GM18505 (cell line): ENCODE data around the gene SERPINE1.
"Not testable (repeated sequence)": the region's sequence is repeated elsewhere in the genome, so short reads cannot be mapped to it uniquely, and the experiment has no call there.

Source experiments
- ATAC-seq: cut with Tn5 transposase; IDR thresholded peaks from one replicate; pipeline ENCODE4 v1.9.1; 2021; ENCODE audit not compliant: unreplicated experiment
- POLR2A ChIP-seq: IDR thresholded peaks from 4 replicates; pipeline ENCODE4 v1.6.1; 2011; ENCODE audit warnings: borderline replicate concordance; ENCODE audit not compliant: insufficient read depth, insufficient read length; ENCODE audit errors: extremely low read depth

SERPINE1 gene

DNA sequence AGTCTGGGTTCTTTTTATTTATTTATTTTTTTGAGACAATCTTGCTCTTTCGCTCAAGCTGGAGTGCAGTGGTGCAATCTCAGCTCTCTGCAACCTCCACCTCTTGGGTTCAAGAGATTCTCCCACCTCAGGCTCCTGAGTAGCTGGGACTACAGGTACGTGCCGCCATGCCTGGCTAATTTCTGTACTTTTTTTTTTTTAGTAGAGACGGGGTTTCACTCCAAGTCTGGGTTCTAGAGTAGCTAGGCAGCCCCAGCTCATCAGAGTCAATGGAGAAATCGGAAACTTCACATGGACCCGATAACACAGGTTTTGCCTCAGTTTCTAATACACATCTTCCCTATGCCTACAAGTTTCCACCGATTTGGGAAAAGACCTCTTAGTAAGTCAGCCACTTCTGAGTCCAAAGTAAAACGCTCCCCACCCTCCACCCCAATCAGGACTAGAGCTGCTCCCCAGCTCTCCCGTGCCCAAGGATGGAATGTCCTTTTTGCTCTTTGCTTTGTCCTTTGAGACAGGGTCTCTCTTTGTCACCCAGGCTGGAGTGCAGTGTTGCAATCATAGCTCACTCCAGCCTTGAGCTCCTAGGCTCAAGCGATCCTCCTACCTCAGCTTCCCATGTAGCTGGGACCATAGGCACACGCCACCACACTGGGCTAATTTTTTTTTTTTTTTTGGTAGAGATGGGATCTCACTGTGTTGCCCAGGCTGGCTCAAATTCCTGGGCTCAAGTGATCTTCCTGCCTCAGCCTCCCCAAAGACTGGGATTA is 3.8 kb upstream of the SERPINE1 start:
- TF ChIP-seq POLR2A = no peak
- ATAC-seq = no peak

DNA sequence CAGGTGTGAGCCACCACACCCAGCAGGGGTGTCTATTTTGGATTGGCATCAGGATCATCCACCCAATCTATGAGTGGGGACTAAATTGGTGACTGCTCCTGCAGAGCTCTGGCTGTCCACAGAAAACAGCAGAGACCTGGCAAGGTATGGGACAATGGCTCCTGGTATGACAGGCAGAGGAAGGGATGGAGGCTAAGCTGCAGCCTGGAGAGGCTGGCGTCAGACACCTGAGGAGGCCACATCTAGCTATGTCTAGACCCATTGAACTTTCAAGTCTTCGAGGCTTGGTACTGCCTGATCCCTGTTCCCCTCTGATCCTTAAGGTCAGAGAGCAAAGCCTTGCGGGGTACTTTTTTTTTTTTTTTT is 3.2 kb upstream of the SERPINE1 start:
- TF ChIP-seq POLR2A = no peak
- no peak for ATAC-seq

DNA sequence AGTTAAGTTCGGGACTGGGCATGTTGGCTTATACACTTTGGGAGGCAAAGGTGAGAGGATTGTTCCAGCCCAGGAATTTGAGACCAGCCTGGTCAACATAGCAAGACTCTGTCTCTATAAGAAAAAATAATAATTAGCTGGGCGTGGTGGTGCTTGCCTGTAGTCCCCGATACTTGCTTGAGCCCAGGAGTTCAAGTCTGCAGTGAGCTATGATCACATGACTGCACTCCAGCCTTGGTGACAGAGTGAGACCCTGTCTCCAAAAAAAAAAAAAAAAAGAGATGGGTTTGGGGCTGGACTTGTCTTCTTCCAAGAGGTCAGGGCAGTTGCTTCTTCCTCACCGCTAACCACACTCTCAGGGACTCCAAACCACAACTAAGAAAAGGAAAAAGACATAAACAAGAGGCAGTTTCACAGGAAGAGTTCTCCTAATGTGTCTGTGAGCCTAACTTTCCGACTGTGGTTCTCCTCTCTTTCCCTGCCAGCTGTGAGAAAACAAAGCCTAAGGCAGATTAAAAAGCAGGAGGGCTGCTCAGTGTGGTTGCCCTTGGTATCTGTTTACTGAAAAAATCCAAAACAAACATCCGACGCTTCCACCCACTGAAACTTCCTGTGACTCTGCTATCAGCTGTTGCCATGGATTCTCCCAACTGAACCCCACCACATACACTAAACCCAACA is 2.4 kb upstream of the SERPINE1 start:
- ATAC-seq = no peak
- TF ChIP-seq POLR2A = no peak

DNA sequence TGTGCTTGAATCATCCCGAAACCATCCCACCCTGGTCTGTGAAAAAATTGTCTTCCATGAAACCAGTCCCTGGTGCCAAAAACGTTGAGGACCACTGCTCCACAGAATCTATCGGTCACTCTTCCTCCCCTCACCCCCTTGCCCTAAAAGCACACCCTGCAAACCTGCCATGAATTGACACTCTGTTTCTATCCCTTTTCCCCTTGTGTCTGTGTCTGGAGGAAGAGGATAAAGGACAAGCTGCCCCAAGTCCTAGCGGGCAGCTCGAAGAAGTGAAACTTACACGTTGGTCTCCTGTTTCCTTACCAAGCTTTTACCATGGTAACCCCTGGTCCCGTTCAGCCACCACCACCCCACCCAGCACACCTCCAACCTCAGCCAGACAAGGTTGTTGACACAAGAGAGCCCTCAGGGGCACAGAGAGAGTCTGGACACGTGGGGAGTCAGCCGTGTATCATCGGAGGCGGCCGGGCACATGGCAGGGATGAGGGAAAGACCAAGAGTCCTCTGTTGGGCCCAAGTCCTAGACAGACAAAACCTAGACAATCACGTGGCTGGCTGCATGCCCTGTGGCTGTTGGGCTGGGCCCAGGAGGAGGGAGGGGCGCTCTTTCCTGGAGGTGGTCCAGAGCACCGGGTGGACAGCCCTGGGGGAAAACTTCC is 784 bp upstream of the SERPINE1 start:
- peak; percentile 42 for ATAC-seq
- no peak for TF ChIP-seq POLR2A

DNA sequence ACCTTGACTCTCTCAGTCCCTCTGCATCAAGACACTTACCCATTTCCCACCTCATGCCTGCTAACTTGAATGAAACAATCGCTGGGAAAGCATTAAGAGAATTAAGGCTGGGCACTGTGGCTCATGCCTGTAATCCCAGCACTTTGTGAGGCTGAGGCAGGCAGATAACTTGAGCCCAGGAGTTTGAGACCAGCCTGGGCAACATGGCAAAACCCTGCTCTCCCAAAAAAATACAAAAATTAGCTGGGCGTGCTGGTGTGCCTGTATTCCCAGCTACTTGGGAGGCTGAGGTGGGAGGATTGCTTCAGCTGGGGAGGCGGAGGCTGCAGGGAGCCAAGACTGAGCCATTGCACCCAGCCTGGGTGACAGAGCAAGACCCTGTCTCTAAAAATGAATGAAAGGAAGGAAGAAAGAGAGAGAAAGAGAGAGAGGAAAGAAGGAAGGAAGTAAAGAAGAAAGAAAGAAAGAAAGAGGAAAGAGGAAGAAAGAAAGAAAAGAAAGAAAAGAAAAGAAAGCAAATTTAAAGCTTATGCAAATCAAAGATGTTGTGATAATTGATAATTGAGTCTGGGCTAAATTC is 646 bp downstream of the SERPINE1 start:
- no peak for ATAC-seq
- TF ChIP-seq POLR2A = no peak

DNA sequence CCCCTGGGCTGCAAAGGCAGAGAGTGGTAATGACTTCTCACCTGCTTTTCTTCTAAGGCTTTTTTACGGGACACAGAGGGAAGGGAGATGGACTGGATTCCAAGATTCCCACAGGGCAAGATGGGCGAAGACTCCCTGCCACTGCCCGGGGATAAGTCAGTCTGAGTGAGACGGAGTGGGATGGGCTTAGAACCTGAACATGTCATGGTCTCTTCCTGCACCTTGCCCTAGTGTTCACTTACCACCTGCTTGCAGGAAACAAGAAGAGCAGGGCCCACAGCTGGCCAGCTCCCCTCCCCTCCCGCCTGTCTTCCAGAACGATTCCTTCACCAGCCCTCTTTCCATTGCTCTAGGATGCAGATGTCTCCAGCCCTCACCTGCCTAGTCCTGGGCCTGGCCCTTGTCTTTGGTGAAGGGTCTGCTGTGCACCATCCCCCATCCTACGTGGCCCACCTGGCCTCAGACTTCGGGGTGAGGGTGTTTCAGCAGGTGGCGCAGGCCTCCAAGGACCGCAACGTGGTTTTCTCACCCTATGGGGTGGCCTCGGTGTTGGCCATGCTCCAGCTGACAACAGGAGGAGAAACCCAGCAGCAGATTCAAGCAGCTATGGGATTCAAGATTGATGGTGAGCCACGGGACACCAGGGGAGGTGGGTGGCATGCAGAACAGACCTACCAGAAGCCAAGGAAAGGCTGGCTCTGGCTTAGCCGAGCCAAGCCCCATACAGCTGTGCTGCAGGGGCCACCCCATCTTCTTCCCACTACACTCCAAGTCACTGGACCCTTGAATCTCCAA is 1.3 kb downstream of the SERPINE1 start:
- no peak for ATAC-seq
- no peak for TF ChIP-seq POLR2A

DNA sequence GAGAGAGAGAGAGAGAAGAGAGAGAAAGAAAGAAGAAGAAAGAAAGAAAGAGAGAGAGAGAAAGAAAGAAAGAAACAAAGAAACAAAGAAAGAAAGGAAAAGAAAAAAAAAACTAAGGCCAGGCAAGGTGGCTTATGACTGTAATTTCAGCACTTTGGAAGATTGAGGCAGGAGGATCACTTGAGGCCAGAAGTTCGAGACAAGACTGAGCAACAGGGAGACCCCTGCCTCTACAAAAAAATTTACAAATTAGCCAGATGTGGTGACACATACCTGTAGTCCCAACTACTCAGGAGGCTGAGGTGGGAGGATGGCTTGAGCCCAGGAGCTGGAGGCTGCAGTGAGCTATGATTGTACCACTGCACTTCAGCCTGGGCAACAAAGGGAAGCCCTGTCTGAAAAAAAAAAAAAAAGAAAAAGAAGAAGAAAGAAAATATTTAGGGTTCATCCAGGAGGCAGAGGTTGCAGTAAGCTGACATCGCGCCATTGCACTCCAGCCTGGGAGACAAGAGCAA is 2.8 kb downstream of the SERPINE1 start:
- no peak for ATAC-seq
- TF ChIP-seq POLR2A = no peak

DNA sequence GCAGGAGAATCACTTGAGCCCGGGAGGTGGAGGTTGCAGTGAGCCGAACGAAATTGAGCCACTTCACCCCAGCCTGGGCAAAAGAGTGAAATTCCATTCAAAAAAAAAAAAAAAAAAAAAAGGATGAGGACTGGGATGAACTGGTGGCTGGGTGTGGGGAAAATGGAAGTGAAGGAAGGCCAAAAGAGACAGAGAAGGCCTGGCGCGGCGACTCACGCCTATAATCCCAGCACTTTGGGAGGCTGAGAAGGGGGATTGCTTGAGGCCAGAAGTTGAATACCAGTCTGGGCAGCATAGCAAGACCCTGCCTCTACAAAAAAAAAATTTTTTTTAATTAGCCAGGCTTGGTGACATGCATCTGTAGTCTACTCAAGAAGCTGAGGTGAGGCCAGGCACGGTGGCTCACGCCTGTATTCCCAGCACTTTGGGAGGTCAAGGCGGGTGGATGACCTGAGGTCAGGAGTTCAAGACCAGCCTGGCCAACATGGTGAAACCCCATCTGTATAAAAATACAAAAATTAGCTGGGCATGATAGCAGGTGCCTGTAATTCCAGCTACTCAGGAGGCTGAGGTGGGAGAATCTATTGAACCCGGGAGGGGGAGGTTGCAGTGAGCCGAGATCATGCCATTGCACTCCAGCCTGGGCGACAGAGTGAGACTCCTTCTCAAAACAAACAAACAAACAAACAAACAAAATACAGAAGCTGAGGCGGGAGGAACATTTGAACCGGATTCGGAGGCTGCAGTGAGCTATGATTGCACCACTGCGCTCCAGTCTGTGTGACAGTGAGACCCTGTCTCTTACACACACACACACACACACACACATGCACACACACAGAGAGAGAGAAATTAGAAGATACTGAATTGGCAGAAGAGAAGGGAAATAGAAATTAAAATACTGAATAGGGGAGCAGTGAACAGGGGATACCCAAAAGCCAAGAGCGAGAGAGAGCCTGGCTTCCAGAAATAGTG is 6.0 kb downstream of the SERPINE1 start:
- ATAC-seq = not testable (repeated sequence)

DNA sequence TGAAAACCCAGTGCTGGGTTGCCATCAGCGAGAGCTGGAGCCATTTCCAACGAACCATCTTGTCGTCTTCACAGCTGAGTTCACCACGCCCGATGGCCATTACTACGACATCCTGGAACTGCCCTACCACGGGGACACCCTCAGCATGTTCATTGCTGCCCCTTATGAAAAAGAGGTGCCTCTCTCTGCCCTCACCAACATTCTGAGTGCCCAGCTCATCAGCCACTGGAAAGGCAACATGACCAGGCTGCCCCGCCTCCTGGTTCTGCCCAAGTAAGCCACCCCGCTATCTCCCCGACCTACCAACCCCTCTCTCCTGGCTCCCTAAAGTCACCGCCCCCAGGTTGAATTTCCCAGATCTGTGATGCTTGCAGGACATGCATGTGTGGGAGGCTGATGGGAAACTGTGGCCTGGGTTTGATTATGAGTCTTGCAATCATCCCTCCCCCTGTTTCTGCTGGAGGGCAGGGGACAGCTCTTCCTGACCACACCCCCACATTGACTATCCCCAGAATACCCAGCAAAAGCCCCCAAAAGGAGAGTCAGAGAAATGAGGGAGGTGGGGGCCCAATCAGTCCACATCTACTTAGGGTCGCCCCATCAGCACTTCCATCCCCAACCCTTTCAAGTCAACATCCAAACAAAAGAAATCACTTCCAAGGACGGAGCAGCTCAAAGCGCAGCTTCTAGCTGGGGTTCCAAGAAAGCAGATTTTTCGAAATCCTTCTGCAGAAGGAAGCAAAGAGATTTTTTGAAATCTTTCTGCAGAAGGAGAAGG is 6.9 kb downstream of the SERPINE1 start:
- TF ChIP-seq POLR2A = no peak
- ATAC-seq = no peak

DNA sequence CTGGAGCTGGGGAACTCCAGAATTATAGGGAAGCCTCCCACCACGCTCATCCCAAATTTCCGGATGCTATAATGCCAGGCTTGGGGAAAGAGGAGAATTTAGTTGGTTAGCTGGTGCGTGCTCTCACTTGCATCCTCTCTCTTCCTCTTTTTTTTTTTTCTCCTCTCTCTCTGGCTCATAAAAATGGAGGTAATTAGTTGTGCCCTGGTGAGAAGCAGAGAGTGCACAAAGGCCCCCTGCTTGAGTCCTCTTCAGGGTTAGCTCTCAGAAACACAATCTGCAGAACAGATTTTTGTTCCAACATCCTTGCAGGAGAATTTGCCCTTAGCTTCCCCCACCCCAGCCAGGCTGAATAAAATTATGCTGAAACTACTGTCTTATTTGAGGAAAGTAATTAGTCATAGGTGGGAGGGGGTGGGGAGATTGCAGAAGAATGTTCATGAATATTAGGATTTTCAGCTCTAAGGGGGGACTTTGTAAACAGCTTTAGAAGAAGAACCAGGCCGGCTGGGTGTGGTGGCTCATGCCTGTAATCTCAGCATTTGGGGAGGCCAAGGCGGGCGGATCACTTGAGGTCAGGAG is 7.6 kb downstream of the SERPINE1 start:
- no peak for ATAC-seq
- no peak for TF ChIP-seq POLR2A

DNA sequence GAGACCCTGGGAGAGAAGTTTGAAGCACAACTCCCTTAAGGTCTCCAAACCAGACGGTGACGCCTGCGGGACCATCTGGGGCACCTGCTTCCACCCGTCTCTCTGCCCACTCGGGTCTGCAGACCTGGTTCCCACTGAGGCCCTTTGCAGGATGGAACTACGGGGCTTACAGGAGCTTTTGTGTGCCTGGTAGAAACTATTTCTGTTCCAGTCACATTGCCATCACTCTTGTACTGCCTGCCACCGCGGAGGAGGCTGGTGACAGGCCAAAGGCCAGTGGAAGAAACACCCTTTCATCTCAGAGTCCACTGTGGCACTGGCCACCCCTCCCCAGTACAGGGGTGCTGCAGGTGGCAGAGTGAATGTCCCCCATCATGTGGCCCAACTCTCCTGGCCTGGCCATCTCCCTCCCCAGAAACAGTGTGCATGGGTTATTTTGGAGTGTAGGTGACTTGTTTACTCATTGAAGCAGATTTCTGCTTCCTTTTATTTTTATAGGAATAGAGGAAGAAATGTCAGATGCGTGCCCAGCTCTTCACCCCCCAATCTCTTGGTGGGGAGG is 10.8 kb downstream of the SERPINE1 start:
- no peak for ATAC-seq
- TF ChIP-seq POLR2A = no peak

DNA sequence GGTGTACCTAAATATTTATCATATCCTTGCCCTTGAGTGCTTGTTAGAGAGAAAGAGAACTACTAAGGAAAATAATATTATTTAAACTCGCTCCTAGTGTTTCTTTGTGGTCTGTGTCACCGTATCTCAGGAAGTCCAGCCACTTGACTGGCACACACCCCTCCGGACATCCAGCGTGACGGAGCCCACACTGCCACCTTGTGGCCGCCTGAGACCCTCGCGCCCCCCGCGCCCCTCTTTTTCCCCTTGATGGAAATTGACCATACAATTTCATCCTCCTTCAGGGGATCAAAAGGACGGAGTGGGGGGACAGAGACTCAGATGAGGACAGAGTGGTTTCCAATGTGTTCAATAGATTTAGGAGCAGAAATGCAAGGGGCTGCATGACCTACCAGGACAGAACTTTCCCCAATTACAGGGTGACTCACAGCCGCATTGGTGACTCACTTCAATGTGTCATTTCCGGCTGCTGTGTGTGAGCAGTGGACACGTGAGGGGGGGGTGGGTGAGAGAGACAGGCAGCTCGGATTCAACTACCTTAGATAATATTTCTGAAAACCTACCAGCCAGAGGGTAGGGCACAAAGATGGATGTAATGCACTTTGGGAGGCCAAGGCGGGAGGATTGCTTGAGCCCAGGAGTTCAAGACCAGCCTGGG is 11.4 kb downstream of the SERPINE1 start:
- no peak for TF ChIP-seq POLR2A
- peak; percentile 79 for ATAC-seq
